ENCODE measurements around the gene RNF207. TPM values are rescaled to one million over a fixed set of nuclear protein-coding genes. Genes with fewer than 3 reads are reported as not detected.

The RNF207 gene
- total and polyA plus RNA-seq, 2 of the 13 experiments (the other 11 are each of a cell fraction or from before 2014, with no cell fraction given): 9.8 to 15.9 TPM

DNA sequence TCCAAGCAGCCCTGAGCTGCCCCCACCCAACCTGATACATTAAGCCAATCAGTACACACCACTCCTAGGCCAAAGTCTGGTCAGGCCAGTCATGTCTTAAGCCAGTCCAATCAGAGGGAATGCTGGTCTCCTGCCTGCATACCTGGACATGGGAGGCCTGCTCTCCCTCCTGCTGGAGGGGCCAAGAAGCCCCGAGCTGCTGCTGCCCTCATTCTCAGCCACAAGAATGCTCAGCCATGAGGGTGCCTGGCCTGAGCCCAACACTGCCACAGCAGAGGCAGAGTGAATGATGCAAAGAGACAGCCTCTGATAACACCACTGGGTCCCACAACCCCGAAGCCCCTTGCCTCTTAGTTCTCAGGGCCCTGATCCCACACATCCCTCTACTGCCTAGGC is 48.8 kb upstream of the RNF207 start:
- DNase-seq (ENCODE audit: low spot score): no peak
- no peaks in the 10 kb centered on the region for H3K36me3 ChIP-seq (replicated peaks in 1 of 2; ENCODE audit: control insufficient read depth in 1 of 2, insufficient read depth in 2 of 2, low read length in 2 of 2)
- H3K27me3 ChIP-seq (ENCODE audit: control insufficient read depth in 1 of 2, insufficient read depth in 2 of 2, low read length in 2 of 2): peaks cover 20 to 60% of the 10 kb centered on the region in 2 experiments
- BruUV-seq (replicated peaks): no TSS peak
- peaks cover 22% of the 10 kb centered on the region for H3K4me1 ChIP-seq (ENCODE audit: insufficient read depth, low read length)
- H3K4me2 ChIP-seq (ENCODE audit: low read depth, low read length): peak overlapping the region; percentile 56
- H3K9me3 ChIP-seq (ENCODE audit: low read length): no peaks in the 10 kb centered on the region
- peak overlapping the region in 1 of 3 experiments; percentile 20; a peak in 1 of 6 replicates for H3K4me3 ChIP-seq (replicated peaks in 1 of 3; ENCODE audit: insufficient read depth in 1 of 3, low read depth in 2 of 3, low read length in 3 of 3)
- intact Hi-C loops (cut with micrococcal nuclease; ENCODE audit: unreplicated experiment) (no loop called here), in situ Hi-C loops (cut with HindIII; ENCODE audit: extremely low pct_ligation_motif_present, low pct_unique_long_range_greater_than_20kb) (no loop called here)
- no peaks in the 10 kb centered on the region for H3K79me2 ChIP-seq (ENCODE audit: insufficient read depth, low read length)
- peak; percentile 12 for ATAC-seq
- no peak overlapping the region for H2AFZ ChIP-seq (ENCODE audit: low read length)
- no peak overlapping the region for H3K9ac ChIP-seq (ENCODE audit: insufficient read depth, low read depth, low read length)
- ChIA-PET CTCF (ENCODE audit: low intra/inter-chr PET ratio, low total read pairs) (no interaction called here), POLR2A (no interaction called here)
- no peak for FAIRE-seq
- H4K20me1 ChIP-seq (ENCODE audit: insufficient read depth, low read length): peaks cover 3% of the 10 kb centered on the region
- TF ChIP-seq, protein P1, sequence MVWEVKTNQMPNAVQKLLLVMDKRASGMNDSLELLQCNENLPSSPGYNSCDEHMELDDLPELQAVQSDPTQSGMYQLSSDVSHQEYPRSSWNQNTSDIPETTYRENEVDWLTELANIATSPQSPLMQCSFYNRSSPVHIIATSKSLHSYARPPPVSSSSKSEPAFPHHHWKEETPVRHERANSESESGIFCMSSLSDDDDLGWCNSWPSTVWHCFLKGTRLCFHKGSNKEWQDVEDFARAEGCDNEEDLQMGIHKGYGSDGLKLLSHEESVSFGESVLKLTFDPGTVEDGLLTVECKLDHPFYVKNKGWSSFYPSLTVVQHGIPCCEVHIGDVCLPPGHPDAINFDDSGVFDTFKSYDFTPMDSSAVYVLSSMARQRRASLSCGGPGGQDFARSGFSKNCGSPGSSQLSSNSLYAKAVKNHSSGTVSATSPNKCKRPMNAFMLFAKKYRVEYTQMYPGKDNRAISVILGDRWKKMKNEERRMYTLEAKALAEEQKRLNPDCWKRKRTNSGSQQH (CRISPR knock-in tag; IDR thresholded peaks at IDR 0.05; ENCODE audit: low read depth): no peak
- no peak for TF ChIP-seq ZNF124 (CRISPR knock-in tag; IDR thresholded peaks at IDR 0.05)
- TF ChIP-seq ZBTB7B (CRISPR knock-in tag; IDR thresholded peaks at IDR 0.05): no peak
- no peak for TF ChIP-seq NFYB (CRISPR knock-in tag; IDR thresholded peaks at IDR 0.05)
- TF ChIP-seq PHF8 (CRISPR knock-in tag; IDR thresholded peaks at IDR 0.05): no peak
- no peak for TF ChIP-seq POGZ (CRISPR knock-in tag; IDR thresholded peaks at IDR 0.05)
- TF ChIP-seq THYN1 (CRISPR knock-in tag; IDR thresholded peaks at IDR 0.05; ENCODE audit: borderline replicate concordance, low read depth): no peak
- 0% methylated on average over 1 of the region's 2 CpGs for WGBS (ENCODE audit: low lambda C conversion rate)
- no peak overlapping the region for H3K27ac ChIP-seq (ENCODE audit: extremely low read length, insufficient read depth, low read length)

DNA sequence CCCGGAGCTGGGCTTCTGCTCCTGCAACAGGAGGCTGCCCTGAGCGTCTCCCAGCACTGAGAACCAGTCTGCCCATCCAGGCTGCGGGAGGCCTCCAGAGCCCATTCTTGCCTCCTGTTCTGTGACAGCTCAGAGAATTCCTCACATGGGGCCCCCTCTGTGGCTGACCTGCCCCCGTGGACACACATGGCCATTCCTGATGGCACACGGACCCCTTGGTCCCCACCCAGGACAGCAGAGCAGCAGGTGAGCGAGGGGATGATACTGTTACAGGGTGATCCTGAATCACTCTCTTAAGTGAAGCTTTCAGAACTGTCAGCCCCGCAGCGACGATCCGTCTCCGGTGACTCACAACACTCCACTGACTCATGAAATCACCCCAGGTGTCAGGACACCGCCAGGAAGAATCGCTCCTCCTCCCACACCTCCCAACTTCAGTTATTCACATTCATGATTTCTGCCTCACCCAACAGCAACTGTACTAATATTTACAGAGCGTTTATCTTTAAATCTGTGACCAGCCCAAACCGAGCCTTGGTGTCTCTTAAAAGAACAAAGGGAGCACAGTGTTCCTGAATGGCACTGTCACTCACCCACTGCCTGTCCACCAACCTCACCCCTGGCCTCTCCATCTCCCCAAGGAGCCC is 48.3 kb upstream of the RNF207 start:
- Histone ChIP-seq H3K4me1 (ENCODE audit: insufficient read depth, low read length) (peaks cover 22% of the 10 kb centered on the region), H3K9ac (ENCODE audit: insufficient read depth, low read depth, low read length) (no peak overlapping the region), H3K4me2 (ENCODE audit: low read depth, low read length) (peak overlapping the region; percentile 56), H3K4me3 (replicated peaks in 1 of 3; ENCODE audit: insufficient read depth in 1 of 3, low read depth in 2 of 3, low read length in 3 of 3) (peak overlapping the region in 1 of 3 experiments; percentile 20; a peak in 1 of 6 replicates), H3K79me2 (ENCODE audit: insufficient read depth, low read length) (no peaks in the 10 kb centered on the region), H3K27me3 (ENCODE audit: control insufficient read depth in 1 of 2, insufficient read depth in 2 of 2, low read length in 2 of 2) (peaks cover 20 to 60% of the 10 kb centered on the region in 2 experiments), H3K27ac (ENCODE audit: extremely low read length, insufficient read depth, low read length) (no peak overlapping the region), H3K36me3 (replicated peaks in 1 of 2; ENCODE audit: control insufficient read depth in 1 of 2, insufficient read depth in 2 of 2, low read length in 2 of 2) (no peaks in the 10 kb centered on the region), H3K9me3 (ENCODE audit: low read length) (no peaks in the 10 kb centered on the region), H2AFZ (ENCODE audit: low read length) (no peak overlapping the region), H4K20me1 (ENCODE audit: insufficient read depth, low read length) (peaks cover 3% of the 10 kb centered on the region)
- BruUV-seq (replicated peaks): no TSS peak
- in situ Hi-C loops (cut with HindIII; ENCODE audit: extremely low pct_ligation_motif_present, low pct_unique_long_range_greater_than_20kb): no loop called here
- 8% methylated on average over 11 of the region's 15 CpGs for WGBS (ENCODE audit: low lambda C conversion rate)
- CTCF ChIA-PET (ENCODE audit: low intra/inter-chr PET ratio, low total read pairs): no interaction called here
- intact Hi-C loops (cut with micrococcal nuclease; ENCODE audit: unreplicated experiment): no loop called here
- DNase-seq (ENCODE audit: low spot score) (peak; percentile 89), FAIRE-seq (peak; percentile 90), ATAC-seq (peak; percentile 74)
- POLR2A ChIA-PET: interaction anchor here (1.1 kb wide), 1 partner anchor 19 kb away, joined by 3 read pairs; no protein-coding TSS in a partner anchor
- TF ChIP-seq SOX6 (IDR thresholded peaks at IDR 0.05) (no peak), SOX6 (CRISPR knock-in tag; IDR thresholded peaks at IDR 0.05) (peak; percentile 55), CREB1 (IDR thresholded peaks at IDR 0.05) (no peak), CREB1 (CRISPR knock-in tag; IDR thresholded peaks at IDR 0.05) (0 out of 2 replicates have a peak, but pooled peaks have one; percentile 25)
- TF ChIP-seq, protein P2, sequence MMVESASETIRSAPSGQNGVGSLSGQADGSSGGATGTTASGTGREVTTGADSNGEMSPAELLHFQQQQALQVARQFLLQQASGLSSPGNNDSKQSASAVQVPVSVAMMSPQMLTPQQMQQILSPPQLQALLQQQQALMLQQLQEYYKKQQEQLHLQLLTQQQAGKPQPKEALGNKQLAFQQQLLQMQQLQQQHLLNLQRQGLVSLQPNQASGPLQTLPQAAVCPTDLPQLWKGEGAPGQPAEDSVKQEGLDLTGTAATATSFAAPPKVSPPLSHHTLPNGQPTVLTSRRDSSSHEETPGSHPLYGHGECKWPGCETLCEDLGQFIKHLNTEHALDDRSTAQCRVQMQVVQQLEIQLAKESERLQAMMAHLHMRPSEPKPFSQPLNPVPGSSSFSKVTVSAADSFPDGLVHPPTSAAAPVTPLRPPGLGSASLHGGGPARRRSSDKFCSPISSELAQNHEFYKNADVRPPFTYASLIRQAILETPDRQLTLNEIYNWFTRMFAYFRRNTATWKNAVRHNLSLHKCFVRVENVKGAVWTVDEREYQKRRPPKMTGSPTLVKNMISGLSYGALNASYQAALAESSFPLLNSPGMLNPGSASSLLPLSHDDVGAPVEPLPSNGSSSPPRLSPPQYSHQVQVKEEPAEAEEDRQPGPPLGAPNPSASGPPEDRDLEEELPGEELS (CRISPR knock-in tag; IDR thresholded peaks at IDR 0.05): peak; percentile 50; the same call in 1 of the 2 replicates
- TF ChIP-seq, protein P3, sequence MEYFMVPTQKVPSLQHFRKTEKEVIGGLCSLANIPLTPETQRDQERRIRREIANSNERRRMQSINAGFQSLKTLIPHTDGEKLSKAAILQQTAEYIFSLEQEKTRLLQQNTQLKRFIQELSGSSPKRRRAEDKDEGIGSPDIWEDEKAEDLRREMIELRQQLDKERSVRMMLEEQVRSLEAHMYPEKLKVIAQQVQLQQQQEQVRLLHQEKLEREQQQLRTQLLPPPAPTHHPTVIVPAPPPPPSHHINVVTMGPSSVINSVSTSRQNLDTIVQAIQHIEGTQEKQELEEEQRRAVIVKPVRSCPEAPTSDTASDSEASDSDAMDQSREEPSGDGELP (IDR thresholded peaks at IDR 0.05; ENCODE audit: borderline replicate concordance, low read depth): peak; percentile 40; the same call in 1 of the 2 replicates
